Neuron (in vitro differentiated cells): ENCODE measurements around the gene PPP2CA.

Experiments used
- H2AFZ ChIP-seq: one replicate; pipeline ENCODE4 v1.6.1; 2013; ENCODE audit warnings: low read depth, mild to moderate bottlenecking, inconsistent platforms, low read length, moderate library complexity
- H3K27me3 ChIP-seq: one replicate; pipeline ENCODE4 v1.6.1; 2013; ENCODE audit warnings: low read length; ENCODE audit not compliant: insufficient read depth
- H3K36me3 ChIP-seq: one replicate; pipeline ENCODE4 v1.6.1; 2013; ENCODE audit warnings: low read length; ENCODE audit not compliant: insufficient read depth
- H3K4me1 ChIP-seq: one replicate; pipeline ENCODE4 v1.6.1; 2013; ENCODE audit warnings: low read length; ENCODE audit not compliant: insufficient read depth
- H3K4me3 ChIP-seq: 2 replicates; pipeline ENCODE4 v1.5.1; 2013; ENCODE audit warnings: mild to moderate bottlenecking, low read length, moderate library complexity
- H3K9me3 ChIP-seq: one replicate; pipeline ENCODE4 v1.6.1; 2013; ENCODE audit warnings: low read length

Gene PPP2CA

DNA sequence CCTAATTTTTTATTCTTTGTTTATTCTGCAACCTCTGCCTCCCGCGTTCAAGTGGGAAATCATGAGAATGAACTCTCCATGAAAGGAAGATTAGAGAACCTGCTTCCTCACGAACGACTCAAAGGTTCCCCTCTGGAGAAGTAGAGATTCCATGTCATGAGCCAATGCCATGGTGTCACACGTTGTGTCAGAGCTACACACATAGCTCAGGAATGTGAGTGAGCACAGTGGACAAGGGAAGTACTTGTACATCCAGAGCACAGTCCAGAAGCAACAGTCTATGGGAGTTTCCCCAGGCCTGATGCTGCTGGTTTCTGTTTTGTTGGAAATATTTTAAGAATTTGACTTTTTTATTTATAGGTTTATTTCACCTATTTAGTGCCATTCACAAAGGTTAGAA is 26.8 kb upstream of the PPP2CA start:
- peaks cover 2% of the 10 kb centered on the region for H3K4me1 ChIP-seq
- no peaks in the 10 kb centered on the region for H3K27me3 ChIP-seq
- no peaks in the 10 kb centered on the region for H3K36me3 ChIP-seq

DNA sequence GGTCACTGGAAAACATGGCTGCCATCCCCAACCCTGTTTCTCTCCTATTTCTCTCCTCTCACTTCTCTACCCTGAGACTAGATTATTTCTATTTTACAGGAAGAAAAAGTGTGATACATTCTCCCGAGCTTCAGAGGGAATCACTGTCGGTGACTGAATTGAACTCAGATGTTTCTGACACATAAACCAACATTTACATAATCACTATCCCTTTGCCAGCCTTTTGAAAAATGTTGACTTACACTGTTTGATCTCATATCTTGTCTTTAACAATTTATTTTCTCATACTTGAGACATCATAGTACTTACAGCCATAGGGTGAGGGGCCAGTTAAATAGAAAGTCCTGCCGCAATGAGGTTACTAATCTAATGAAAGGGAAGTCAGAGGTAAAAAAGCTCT is 25.1 kb upstream of the PPP2CA start:
- Histone ChIP-seq H3K9me3 (no peaks in the 10 kb centered on the region), H3K4me3 (no peak overlapping the region), H3K36me3 (no peaks in the 10 kb centered on the region), H3K27me3 (no peaks in the 10 kb centered on the region), H2AFZ (no peak overlapping the region), H3K4me1 (peaks cover 6% of the 10 kb centered on the region)

More for the DNA sequence above, 26.8 kb upstream of the PPP2CA start:
- Histone ChIP-seq H3K4me3 (no peak overlapping the region), H3K9me3 (no peaks in the 10 kb centered on the region), H2AFZ (no peak overlapping the region)

DNA sequence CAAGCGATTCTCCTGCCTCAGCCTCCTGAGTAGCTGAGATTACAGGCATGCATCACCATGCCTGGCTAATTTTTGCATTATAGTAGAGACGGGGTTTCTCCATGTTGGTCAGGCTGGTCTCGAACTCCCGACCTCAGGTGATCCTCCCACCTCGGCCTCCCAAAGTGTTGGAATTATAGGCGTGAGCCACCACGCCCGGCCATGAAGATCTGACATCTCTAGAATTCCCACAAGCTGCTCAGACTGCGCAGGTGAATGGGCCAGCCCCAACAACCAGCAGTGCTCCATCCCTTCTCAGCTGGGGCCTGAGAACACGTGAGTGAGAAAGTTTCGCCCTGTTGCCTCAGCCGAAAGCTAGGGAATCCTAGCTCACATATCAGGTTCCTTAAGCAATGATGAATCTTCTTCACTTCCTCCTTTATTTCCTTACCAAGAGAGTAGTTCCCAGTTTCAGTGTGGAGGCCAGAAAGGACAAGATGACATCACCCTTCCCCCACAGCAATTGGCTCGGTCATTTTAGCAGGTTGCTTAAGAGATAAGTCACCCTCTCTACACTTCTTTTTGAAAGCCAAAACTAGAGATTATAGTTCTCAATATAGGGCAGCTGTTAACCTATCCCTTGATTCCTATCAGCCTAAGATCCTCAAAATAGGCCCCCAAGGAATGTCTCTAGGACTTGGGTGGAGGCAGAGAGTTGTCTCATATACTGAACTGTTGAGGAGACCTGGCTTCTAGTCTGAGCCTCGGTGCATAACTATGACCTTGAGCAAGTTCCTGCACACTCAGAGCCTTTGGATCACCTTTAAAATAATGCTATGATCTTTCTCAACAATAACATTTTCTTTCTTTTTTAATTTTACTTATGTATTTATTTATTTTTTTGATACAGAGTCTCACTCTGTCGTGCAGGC is 23.9 kb upstream of the PPP2CA start:
- no peaks in the 10 kb centered on the region for H3K36me3 ChIP-seq
- peaks cover 9% of the 10 kb centered on the region for H3K4me1 ChIP-seq
- H3K27me3 ChIP-seq = no peaks in the 10 kb centered on the region
- no peaks in the 10 kb centered on the region for H3K9me3 ChIP-seq
- H2AFZ ChIP-seq = no peak overlapping the region
- H3K4me3 ChIP-seq = no peak overlapping the region

- Histone ChIP-seq H3K9me3 (no peaks in the 10 kb centered on the region), H3K4me3 (no peak overlapping the region), H3K4me1 (peaks cover 9% of the 10 kb centered on the region), H3K36me3 (no peaks in the 10 kb centered on the region), H3K27me3 (no peaks in the 10 kb centered on the region), H2AFZ (no peak overlapping the region)
These were observed 22.4 kb upstream of the PPP2CA start for GRCh38 chr5:134248256-134248655.

GRCh38 chr5:134247428-134248224 is 21.8 kb upstream of the PPP2CA start:
- Histone ChIP-seq H3K36me3 (no peaks in the 10 kb centered on the region), H3K4me3 (no peak overlapping the region), H3K9me3 (no peaks in the 10 kb centered on the region), H2AFZ (peak overlapping the region; percentile 12), H3K27me3 (no peaks in the 10 kb centered on the region), H3K4me1 (peaks cover 9% of the 10 kb centered on the region)

- no peaks in the 10 kb centered on the region for H3K36me3 ChIP-seq
- no peak overlapping the region for H3K4me3 ChIP-seq
- no peaks in the 10 kb centered on the region for H3K9me3 ChIP-seq
- peaks cover 9% of the 10 kb centered on the region for H3K4me1 ChIP-seq
- H2AFZ ChIP-seq = peak overlapping the region; percentile 12
- H3K27me3 ChIP-seq = no peaks in the 10 kb centered on the region
These were observed 21.0 kb upstream of the PPP2CA start for GRCh38 chr5:134246771-134247427.

GRCh38 chr5:134245692-134246091 is 19.8 kb upstream of the PPP2CA start:
- Histone ChIP-seq H2AFZ (no peak overlapping the region), H3K4me3 (no peak overlapping the region), H3K36me3 (no peaks in the 10 kb centered on the region), H3K4me1 (peaks cover 11% of the 10 kb centered on the region), H3K9me3 (no peaks in the 10 kb centered on the region), H3K27me3 (no peaks in the 10 kb centered on the region)

DNA sequence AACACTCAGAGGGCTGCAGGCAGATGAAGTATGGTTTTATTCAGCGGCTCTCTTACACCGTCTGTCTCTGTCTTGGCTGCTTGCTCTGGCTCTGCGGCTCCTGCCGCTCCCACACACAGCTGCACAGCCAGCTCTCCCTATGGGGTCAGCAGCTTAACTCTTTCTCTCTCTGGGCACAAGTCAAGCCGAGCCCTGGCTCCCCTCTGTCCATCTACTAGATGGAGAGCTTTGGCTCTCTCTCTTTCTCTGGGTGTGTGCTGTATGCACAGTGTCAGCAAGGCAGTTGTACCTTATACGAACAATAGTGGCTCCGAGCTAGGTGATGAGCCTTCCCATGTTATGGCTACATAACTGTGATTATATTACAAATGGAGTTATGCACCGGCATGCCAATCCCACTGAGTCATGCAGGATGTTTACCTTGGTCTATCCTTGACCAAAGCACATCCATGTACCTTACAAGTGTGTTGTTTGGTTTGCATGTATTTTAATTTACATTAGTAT is 19.3 kb upstream of the PPP2CA start:
- no peaks in the 10 kb centered on the region for H3K27me3 ChIP-seq
- H3K4me1 ChIP-seq = peaks cover 17% of the 10 kb centered on the region
- no peaks in the 10 kb centered on the region for H3K36me3 ChIP-seq
- H3K9me3 ChIP-seq = no peaks in the 10 kb centered on the region
- H2AFZ ChIP-seq = no peak overlapping the region
- H3K4me3 ChIP-seq = no peak overlapping the region

DNA sequence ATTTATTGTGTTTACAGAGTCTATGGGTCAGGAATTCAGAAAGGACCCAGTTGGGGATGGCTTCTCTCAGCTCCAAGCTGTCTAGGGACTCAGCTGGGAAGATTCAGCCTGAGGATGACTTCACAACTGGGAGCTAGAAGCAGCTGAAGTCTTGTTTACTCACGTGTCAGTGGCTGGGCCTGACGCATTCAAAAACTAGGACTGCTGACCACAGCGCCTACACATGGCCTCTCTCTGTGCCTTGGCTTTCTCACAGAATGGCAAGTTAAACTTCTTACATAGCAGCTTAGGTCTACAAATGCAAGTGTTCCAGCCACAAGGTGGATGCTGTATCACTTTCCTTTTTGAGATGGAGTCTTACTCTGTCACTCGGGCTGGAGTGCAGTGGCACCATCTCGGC is 16.3 kb upstream of the PPP2CA start:
- H3K4me1 ChIP-seq = peaks cover 15% of the 10 kb centered on the region
- no peaks in the 10 kb centered on the region for H3K27me3 ChIP-seq
- H3K9me3 ChIP-seq = no peaks in the 10 kb centered on the region
- no peak overlapping the region for H2AFZ ChIP-seq
- H3K36me3 ChIP-seq = no peaks in the 10 kb centered on the region
- no peak overlapping the region for H3K4me3 ChIP-seq

DNA sequence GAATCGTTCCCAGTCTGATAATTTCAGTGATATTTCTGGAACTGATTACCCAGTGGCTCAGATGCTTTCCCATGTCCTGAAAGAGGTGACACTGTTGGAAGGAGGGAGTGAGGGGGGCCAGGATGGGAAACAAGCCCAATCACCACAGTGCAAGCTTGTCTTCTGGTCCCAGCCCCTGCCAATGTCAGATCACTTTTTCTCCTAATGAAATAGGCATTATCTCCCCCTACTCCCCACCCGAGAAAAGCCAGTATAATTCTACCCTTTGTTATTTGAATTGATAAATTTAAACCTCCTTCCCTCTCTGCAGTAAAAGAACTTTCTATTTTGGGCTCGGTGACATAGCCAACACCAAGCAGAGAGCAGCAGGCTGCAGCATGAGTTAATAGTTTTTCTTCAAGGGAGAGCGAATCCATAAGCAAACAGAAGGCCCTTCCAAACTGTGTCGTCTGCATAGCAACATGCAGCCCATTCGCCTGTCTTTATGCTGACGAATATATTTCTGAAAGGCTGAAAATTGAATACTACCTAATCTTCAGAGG is 14.6 kb upstream of the PPP2CA start:
- Histone ChIP-seq H3K36me3 (no peaks in the 10 kb centered on the region), H3K9me3 (no peaks in the 10 kb centered on the region), H3K4me1 (peaks cover 15% of the 10 kb centered on the region), H2AFZ (peak overlapping the region; percentile 66), H3K27me3 (no peaks in the 10 kb centered on the region), H3K4me3 (peak overlapping the region; percentile 24)

GRCh38 chr5:134236820-134237219 is 10.9 kb upstream of the PPP2CA start:
- Histone ChIP-seq H3K4me1 (peaks cover 11% of the 10 kb centered on the region), H3K4me3 (no peak overlapping the region), H3K27me3 (no peaks in the 10 kb centered on the region), H2AFZ (no peak overlapping the region), H3K36me3 (no peaks in the 10 kb centered on the region), H3K9me3 (no peaks in the 10 kb centered on the region)

GRCh38 chr5:134236318-134236717 is 10.4 kb upstream of the PPP2CA start:
- Histone ChIP-seq H3K9me3 (no peaks in the 10 kb centered on the region), H3K4me3 (no peak overlapping the region), H2AFZ (no peak overlapping the region), H3K36me3 (no peaks in the 10 kb centered on the region), H3K27me3 (no peaks in the 10 kb centered on the region), H3K4me1 (peaks cover 11% of the 10 kb centered on the region)
